K562 (cell line): ENCODE data around the gene DAD1. TPM values are rescaled to one million over a fixed set of nuclear protein-coding genes. Genes with fewer than 3 reads are reported as not detected.

ENCODE experiments used
- ATAC-seq: fragments of 200-7000 bp; cut with Tn5 transposase; 3 replicates; pipeline ENCODE4 v1.9.1; 2020; ENCODE audit warnings: moderate library complexity
- BruUV-seq: library from RNA; stranded (reverse); fragments of 400-500 nt; replicated peaks from 2 replicates; lab custom pipeline; 2021; lab: Mats Ljungman, UMichigan
- CTCF ChIA-PET: fragments of 300-600 bp; formaldehyde crosslinking; extraction: SDS; loops from one replicate; lab custom pipeline; 2021; ENCODE audit warnings: low intra/inter-chr PET ratio; lab: Yijun Ruan, JAX
- POLR2A ChIA-PET: fragments of 300-600, 350-650 bp; sonication (Branson Sonifier 250); formaldehyde crosslinking; extraction: SDS; loops from one replicate; lab custom pipeline; 2021; ENCODE audit warnings: antibody characterized with exemption, inconsistent platforms; lab: Yijun Ruan, JAX
- DNase-seq, 4 experiments: peaks; one replicate each; pipeline versions ENCODE4 v3.0.0 to v3.0.0-alpha.2; 2011 to 2018; ENCODE audit warnings: low spot score in 3 of 4, mixed read lengths in 3 of 4; ENCODE audit errors: extremely low read depth in 1 of 4
- FAIRE-seq: peaks from 2 replicates; lab custom pipeline; 2011; peaks lifted over from hg19 to GRCh38; lab: Jason Lieb, UNC
- H2AFZ ChIP-seq: 2 replicates; pipeline ENCODE4 v1.6.0; 2011; ENCODE audit warnings: low read depth, low read length, control low read depth, inconsistent platforms
- H3K27ac ChIP-seq: fragments of 200-600 bp; 3 replicates; pipeline ENCODE4 v1.8.0; 2011; ENCODE audit warnings: low read depth, mild to moderate bottlenecking, control low read depth, inconsistent platforms, low read length, moderate library complexity, mixed read lengths; ENCODE audit errors: extremely low read depth
- H3K27me3 ChIP-seq, 2 experiments: fragments of 300-600 bp in 1 of 2; 2 replicates in 1 of 2; 3 replicates in 1 of 2; pipeline versions ENCODE4 v1.6.0 to v1.8.0; 2011; ENCODE audit warnings: inconsistent platforms in 2 of 2, low read length in 2 of 2, mild to moderate bottlenecking in 1 of 2, mixed read lengths in 1 of 2, moderate library complexity in 1 of 2; ENCODE audit not compliant: control insufficient read depth in 2 of 2, insufficient read depth in 2 of 2
- H3K36me3 ChIP-seq: fragments of 300-600 bp; 3 replicates; pipeline ENCODE4 v1.8.0; 2011; ENCODE audit warnings: mild to moderate bottlenecking, low read length, inconsistent platforms; ENCODE audit not compliant: control insufficient read depth, insufficient read depth
- H3K4me1 ChIP-seq, 2 experiments: fragments of 200-600 bp in 1 of 2; replicated peaks in 1 of 2; 2 replicates in 1 of 2; 3 replicates in 1 of 2; pipeline versions ENCODE4 v1.5.1 to v1.8.0; 2011; ENCODE audit warnings: inconsistent platforms in 2 of 2, low read length in 2 of 2, mild to moderate bottlenecking in 1 of 2, mixed read lengths in 1 of 2, moderate library complexity in 1 of 2; ENCODE audit not compliant: control insufficient read depth in 2 of 2, insufficient read depth in 2 of 2
- H3K4me2 ChIP-seq: 2 replicates; pipeline ENCODE4 v1.6.1; 2011; ENCODE audit warnings: low read length, control low read depth, inconsistent platforms, mixed read lengths; ENCODE audit not compliant: insufficient read depth
- H3K4me3 ChIP-seq: fragments of 200-600 bp; sonication (generic), shearing (Covaris generic); 2 replicates; pipeline ENCODE4 v1.5.1; 2016; ENCODE audit warnings: control low read depth, inconsistent platforms
- H3K79me2 ChIP-seq: fragments of 200-600 bp; 3 replicates; pipeline ENCODE4 v1.8.0; 2011; ENCODE audit warnings: low read length, inconsistent platforms; ENCODE audit not compliant: control insufficient read depth, insufficient read depth
- H3K9ac ChIP-seq, 2 experiments: 2 replicates each; pipeline versions ENCODE4 v1.6.0 to v1.6.1; 2011; ENCODE audit warnings: low read depth in 2 of 2, low read length in 2 of 2, control low read depth in 1 of 2, inconsistent platforms in 1 of 2, mild to moderate bottlenecking in 1 of 2, mixed read lengths in 1 of 2; ENCODE audit not compliant: insufficient read depth in 1 of 2
- H3K9me1 ChIP-seq: one replicate; pipeline ENCODE4 v1.6.0; 2011; ENCODE audit warnings: inconsistent platforms, mild to moderate bottlenecking, low read length, moderate library complexity; ENCODE audit not compliant: control insufficient read depth, insufficient read depth
- H3K9me3 ChIP-seq: replicated peaks from 2 replicates; pipeline ENCODE4 v1.5.1; 2011; ENCODE audit warnings: low read depth, low read length, inconsistent platforms; ENCODE audit not compliant: control insufficient read depth, insufficient read depth
- H4K20me1 ChIP-seq: replicated peaks from 2 replicates; pipeline ENCODE4 v1.6.1; 2011; ENCODE audit warnings: low read length, inconsistent platforms, mixed read lengths; ENCODE audit not compliant: control insufficient read depth, insufficient read depth
- CTCFL ChIP-seq: IDR thresholded peaks from 2 replicates; pipeline ENCODE4 v1.6.1; 2011; ENCODE audit warnings: borderline replicate concordance, low read depth, mild to moderate bottlenecking, moderate library complexity, low read length; ENCODE audit not compliant: insufficient read depth, poor library complexity, severe bottlenecking
- DMBX1 ChIP-seq: fragments of 250-450 bp; sonication (Bioruptor Pico); IDR thresholded peaks from 2 replicates; pipeline ENCODE4 v1.8.0; 2022; ENCODE audit warnings: inconsistent platforms, mild to moderate bottlenecking, moderate library complexity, borderline replicate concordance
- HMGN3 ChIP-seq: IDR thresholded peaks from 2 replicates; pipeline ENCODE4 v1.6.1; 2011; ENCODE audit warnings: borderline replicate concordance, low read depth, mild to moderate bottlenecking, mixed read lengths, low read length; ENCODE audit not compliant: insufficient read length; ENCODE audit errors: extremely low read depth
- MEF2A ChIP-seq: IDR thresholded peaks from 2 replicates; pipeline ENCODE4 v1.6.1; 2011; ENCODE audit warnings: low read depth, mild to moderate bottlenecking, low read length, moderate library complexity; ENCODE audit not compliant: control insufficient read depth
- MEIS2 ChIP-seq: fragments of 450-650 bp; IDR thresholded peaks from 2 replicates; pipeline ENCODE4 v1.6.1; 2014; ENCODE audit warnings: mild to moderate bottlenecking; ENCODE audit not compliant: partially characterized antibody
- NR3C1 ChIP-seq: sonication (generic); formaldehyde crosslinking; IDR thresholded peaks from 2 replicates; pipeline ENCODE4 v1.8.1; 2022; ENCODE audit warnings: missing genetic modification reagents
- ZNF785 ChIP-seq: fragments of 250-450 bp; sonication (Bioruptor Pico); IDR thresholded peaks from 2 replicates; pipeline ENCODE4 v1.4.0; 2020; ENCODE audit warnings: mild to moderate bottlenecking
- WGBS: fragments of 100-300 bp; shearing (Covaris generic); methylation state at CpG from one replicate; pipeline ENCODE4 v1.1.6; 2016; ENCODE audit warnings: low coverage, mixed read lengths; ENCODE audit not compliant: insufficient coverage; ENCODE audit errors: missing lambda C conversion rate; 5-methylcytosine and 5-hydroxymethylcytosine counted together
- in situ Hi-C: fragments of 300-500 bp; cut with MboI; formaldehyde crosslinking; loops from 4 replicates; pipeline ENCODE4 v1.15.0; 2018; ENCODE audit warnings: inconsistent platforms, mixed read lengths
- intact Hi-C: fragments of 100-400 bp; cut with micrococcal nuclease; formaldehyde crosslinking; loops from 2 replicates; pipeline ENCODE4 v1.14.2; 2022
- polyA plus RNA-seq, 8 experiments: library from polyadenylated mRNA; depleted of rRNA in 4 of 8; stranded (reverse) in 5 of 8; unstranded in 3 of 8; fragments of >200 nt; fragmentation: Nextera tagmentation in 2 of 8; fragmentation: Illumina TruSeq in 1 of 8; extraction: Ambion mirVana in 2 of 8; extraction: Trizol in 1 of 8; gene quantifications; 2 replicates each; pipeline versions ENCODE4 v1.2.1 to v1.2.3, GENCODE V29; 2011 to 2014; ENCODE audit warnings: inconsistent platforms in 1 of 8, missing spikeins in 1 of 8
- total RNA-seq, 7 experiments: library from RNA; depleted of rRNA in 6 of 7; stranded (reverse); fragments of >200 nt in 6 of 7; fragmentation: Illumina TruSeq in 2 of 7; extraction: Trizol in 2 of 7; gene quantifications; 2 replicates each; pipeline versions ENCODE4 v1.2.1 to v1.2.3, GENCODE V29; 2011 to 2021; ENCODE audit warnings: low replicate concordance in 1 of 7
- TF ChIP-seq, protein P1 (sequence below), 2 experiments: IDR thresholded peaks in 1 of 2; conservative IDR thresholded peaks in 1 of 2; 2 replicates each; pipeline ENCODE4 v1.6.1; 2016; ENCODE audit warnings: low read depth in 2 of 2, mild to moderate bottlenecking in 1 of 2, missing compliant biosample characterization in 1 of 2, missing genetic modification characterization in 1 of 2, moderate library complexity in 1 of 2

Gene DAD1
- total and polyA plus RNA-seq, 9 of the 15 experiments (the other 6 are each of a cell fraction or from before 2014, with no cell fraction given), result 104 to 617 (median 222) TPM

DNA sequence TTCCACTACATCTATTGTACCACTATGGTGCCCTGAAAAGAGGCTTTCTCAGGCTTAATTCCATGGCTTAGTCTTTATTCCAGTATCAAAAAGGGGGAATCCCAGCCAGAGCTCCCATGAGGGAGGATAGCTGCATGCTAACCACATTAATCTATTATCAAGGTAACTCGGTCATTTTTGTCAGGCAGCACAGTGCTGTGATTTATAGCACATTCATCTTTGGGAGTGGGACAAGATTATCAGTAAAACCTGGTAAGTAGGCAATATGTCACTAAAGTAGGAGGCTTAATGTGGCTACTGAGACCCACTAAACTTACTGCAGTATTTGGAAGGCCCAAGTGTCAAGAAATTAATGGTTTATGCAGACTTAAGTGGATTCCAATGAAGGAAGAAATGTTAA is 58.9 kb downstream of the DAD1 start:
- no TSS peak for BruUV-seq
- FAIRE-seq (no peak), ATAC-seq (no peak), DNase-seq (no peak)
- no peak overlapping the region for H2AFZ ChIP-seq
- no peak overlapping the region for H3K27ac ChIP-seq
- in situ Hi-C loops, result no loop called here
- H3K9me1 ChIP-seq, result no peaks in the 10 kb centered on the region
- WGBS, result 0% methylated on average over 1 of the region's 1 CpG
- H3K4me2 ChIP-seq, result no peak overlapping the region
- no peaks in the 10 kb centered on the region for H3K36me3 ChIP-seq
- no peak overlapping the region for H3K9ac ChIP-seq
- ChIA-PET POLR2A (no interaction called here), CTCF (no interaction called here)
- no peaks in the 10 kb centered on the region for H3K79me2 ChIP-seq
- H4K20me1 ChIP-seq, result no peaks in the 10 kb centered on the region
- H3K9me3 ChIP-seq, result no peaks in the 10 kb centered on the region
- peaks cover 0 to 4% of the 10 kb centered on the region in 2 experiments; a peak in 1 of 5 replicates for H3K27me3 ChIP-seq
- H3K4me3 ChIP-seq, result no peak overlapping the region
- no peaks in the 10 kb centered on the region for H3K4me1 ChIP-seq
- intact Hi-C loops, result no loop called here
- TF ChIP-seq NR3C1 (CRISPR knock-in tag), result no peak
- no peak for TF ChIP-seq MEF2A
- TF ChIP-seq ZNF785 (CRISPR knock-in tag), result no peak
- no peak for TF ChIP-seq HMGN3
- no peak for TF ChIP-seq CTCFL
- TF ChIP-seq DMBX1 (CRISPR knock-in tag), result no peak
- TF ChIP-seq, protein P1, sequence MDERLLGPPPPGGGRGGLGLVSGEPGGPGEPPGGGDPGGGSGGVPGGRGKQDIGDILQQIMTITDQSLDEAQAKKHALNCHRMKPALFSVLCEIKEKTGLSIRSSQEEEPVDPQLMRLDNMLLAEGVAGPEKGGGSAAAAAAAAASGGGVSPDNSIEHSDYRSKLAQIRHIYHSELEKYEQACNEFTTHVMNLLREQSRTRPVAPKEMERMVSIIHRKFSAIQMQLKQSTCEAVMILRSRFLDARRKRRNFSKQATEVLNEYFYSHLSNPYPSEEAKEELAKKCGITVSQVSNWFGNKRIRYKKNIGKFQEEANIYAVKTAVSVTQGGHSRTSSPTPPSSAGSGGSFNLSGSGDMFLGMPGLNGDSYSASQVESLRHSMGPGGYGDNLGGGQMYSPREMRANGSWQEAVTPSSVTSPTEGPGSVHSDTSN (CRISPR knock-in tag; IDR thresholded peaks at IDR 0.05; ENCODE audit: low read depth), result no peak
- TF ChIP-seq, protein P1 (tag; conservative IDR thresholded peaks at IDR 0.05; ENCODE audit: low read depth), result peak; percentile 57
- peak; percentile 81 for TF ChIP-seq MEIS2
